HG03097 (cell line): Measurements from ENCODE around the gene KIF1A.

Source experiments
- ATAC-seq: cut with Tn5 transposase; IDR thresholded peaks from one replicate; pipeline ENCODE4 v1.9.1; 2021; ENCODE audit not compliant: unreplicated experiment, low FRiP score

KIF1A gene

DNA sequence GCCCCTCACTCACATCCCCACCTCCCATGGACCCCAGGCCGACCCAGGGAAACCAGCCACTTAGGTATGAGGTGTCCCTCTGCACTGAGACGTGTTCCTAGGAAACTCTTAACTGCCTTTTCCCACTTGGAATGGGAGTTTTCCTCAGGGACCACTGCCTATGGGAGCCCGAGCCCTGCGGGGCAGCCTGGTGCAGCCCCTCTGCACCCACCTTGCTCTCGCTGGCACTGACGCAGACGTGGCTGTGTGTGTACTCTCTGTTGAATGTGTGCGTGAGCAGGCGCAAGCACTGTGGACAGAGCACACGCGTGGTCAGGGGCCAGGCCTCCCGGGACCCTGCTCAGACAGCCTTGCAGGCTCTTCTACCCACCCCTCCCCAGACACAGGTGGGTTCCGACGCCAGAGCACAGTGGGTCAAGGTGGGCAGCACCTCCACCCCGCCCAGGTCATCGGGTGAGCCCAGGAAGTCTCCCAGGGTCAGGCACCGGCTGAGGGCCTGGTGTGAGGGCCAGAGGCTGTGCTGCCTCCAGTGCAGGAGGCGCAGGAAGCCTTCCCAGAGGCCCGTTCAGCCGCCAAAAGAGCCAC, 98.3 kb downstream of the KIF1A start:
- ATAC-seq: no peak

DNA sequence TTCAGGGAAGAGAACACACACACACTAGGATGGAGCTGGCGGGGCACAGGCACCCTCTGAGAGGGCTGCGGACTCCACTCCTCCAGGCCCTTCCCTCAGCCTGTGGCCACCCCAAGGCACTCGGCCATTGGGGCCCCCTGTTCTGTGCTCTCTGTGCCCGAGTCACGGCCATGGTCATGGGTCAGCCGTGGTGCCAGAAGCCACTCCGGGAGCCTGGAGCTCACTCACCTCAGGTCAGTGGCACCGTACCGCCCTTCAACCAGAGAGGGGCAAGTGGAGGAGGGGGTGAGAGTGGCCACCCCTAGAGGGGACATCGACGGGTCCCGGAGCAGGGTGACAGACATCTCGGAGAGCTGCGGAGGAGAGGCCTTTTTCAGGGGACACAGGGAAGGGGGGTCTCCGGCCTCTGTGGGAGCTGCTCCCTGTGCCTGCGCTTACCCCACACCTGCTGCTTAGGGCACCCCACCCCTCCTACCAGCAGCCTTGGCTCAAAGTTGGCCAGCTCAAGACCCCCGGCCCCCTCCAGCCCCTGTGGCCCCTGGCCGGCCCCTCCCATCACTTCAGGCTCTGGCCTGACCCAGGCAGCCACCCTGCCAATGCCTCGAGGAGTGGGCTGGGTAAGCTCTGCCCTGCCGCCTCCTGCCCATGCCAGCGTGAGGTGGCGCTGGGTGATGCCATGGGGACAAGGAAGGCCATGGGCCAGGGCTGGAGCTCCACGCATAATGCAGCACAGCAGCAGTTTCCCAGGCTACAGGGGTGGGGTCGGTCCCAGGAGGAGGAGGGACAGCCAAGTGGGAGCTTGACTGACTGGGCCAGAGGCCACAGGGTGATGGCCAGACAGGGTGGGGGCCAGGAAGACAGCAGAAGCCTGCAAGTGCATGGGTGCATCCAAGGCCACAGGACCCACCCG, 99.1 kb downstream of the KIF1A start:
- no peak for ATAC-seq

DNA sequence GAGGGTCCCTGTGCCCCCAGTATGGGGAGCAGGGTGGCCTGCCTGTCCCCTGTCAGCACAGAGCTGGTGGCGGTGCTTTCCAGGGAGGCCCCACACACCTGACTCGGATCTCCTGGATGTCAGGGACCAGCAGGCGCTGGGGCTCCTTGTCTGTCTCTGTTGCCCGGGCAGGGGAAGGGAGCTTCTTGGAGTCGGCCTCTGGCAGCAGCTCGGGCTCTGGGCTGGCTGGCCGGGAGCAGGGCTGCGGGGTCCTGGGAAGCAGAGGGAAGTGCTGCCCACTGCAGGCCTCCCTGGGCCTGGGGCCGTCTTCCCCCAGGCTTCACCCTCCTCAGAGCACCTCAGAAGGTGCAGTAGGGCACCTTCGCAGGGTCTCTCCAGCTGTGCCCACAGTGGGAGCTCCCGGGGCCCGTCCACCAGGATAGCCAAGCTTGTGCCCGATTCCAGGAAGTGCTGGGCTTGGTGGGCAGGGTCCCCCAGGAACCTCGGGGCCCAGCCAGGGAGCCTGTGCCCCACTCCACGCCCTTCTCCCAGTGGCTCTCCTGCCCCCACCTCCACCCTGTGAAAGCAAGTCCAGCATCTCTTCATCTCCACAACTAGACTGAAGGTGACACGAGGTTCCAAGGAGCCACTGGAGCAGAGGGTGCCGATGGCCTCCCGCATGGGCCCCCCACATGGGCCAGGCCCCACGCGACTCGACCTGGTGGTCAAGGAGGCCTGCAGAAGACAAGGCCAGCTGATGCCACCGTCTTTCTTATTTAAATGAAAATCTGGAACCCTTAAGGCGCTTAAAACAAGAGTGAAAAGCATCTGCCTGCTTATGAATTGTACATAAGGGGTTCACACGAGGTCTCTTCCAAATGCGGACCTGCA, 100.1 kb downstream of the KIF1A start:
- ATAC-seq: no peak

DNA sequence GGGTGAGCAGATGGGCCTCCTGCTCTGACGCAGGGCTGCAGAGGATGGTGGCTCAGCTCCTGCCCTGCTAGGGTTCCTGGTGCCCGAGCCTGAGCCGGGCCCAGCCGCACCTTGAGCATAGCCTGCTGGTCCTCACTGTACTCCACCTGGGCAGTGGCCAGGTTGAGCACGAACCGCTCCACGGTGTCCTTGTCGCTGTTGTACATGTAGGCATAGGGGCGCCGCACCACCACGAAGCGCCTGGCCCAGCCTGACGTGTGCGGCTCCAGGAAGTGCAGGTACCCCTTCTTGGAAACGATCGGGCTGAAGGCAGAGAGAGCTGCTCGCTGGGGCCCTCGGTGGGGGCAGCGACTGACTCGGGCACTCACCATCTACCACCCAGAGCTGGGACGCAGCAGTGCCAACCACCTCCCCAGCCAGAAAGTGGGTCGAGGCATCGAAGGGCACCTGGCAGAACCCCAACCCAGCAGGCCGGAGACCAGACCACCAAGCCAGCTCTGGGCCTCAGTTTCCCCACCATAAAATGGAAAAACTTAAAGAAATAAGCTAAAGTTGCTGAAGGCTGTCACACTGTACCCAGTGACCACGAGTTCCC, 101.0 kb downstream of the KIF1A start:
- ATAC-seq: no peak

DNA sequence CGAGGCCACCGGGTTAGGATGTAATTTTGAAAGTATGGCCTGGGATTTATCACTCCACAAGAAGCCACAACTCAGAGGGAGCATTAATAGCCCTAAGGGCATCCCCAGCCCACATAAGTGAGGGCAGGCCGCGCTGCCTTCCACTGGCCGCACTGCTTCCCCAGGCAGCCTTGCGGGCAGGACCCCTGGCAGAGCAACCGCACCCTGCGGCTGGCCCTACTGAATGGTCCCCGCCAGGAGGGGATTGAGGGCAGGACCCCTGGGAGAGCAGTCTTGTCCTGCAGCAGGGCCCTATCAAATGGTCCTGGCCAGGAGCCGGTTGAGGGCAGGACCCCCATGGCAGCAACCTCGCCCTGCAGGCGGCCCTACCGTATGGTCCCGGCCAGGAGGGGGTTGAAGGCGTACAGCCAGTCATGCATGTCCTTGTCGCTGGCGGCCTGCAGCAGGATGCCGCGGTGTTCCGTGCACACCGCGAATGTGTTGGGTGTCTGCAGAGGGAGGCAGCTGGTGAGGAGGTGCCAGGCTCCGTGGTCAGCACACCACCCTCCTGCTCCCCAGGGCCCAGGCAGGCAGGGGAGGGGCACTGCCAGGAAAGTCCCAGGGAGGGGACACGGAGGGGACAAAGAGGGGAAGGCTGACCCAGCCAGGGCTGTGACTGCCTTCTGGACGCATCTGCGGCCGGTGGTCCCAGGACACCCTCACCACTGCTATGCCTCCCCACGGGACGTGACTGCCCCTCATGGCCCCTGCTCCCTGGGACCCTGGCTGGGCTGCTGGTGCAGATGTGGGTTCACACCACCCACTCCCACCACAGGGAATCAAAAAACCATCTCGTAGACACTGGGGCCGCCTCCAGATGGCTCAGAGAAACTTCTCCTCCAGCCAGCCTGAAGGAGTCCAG, 102.1 kb downstream of the KIF1A start:
- ATAC-seq: no peak

DNA sequence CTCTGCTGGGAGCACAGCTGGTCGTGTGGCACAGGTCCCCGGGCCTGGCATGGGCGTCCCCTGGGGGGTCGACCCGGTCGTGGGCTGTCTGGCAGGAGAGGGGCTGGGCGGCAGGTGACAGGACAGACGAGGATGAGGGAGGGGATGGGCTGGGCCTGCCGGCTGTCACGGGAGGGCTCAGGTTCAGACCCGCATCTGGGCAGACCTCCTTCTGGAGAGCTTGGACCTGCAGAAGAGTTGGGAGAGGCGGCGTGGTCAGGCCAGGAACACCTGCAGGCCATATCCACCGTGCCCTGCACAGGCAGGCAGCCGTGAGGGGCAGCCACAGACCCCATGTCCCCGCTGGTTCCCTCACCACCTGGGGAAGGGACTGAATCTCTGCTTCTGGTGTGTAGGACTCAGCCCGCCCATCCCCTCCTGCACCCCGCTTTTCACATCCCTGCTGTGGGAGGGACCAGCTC, 102.8 kb downstream of the KIF1A start:
- no peak for ATAC-seq

DNA sequence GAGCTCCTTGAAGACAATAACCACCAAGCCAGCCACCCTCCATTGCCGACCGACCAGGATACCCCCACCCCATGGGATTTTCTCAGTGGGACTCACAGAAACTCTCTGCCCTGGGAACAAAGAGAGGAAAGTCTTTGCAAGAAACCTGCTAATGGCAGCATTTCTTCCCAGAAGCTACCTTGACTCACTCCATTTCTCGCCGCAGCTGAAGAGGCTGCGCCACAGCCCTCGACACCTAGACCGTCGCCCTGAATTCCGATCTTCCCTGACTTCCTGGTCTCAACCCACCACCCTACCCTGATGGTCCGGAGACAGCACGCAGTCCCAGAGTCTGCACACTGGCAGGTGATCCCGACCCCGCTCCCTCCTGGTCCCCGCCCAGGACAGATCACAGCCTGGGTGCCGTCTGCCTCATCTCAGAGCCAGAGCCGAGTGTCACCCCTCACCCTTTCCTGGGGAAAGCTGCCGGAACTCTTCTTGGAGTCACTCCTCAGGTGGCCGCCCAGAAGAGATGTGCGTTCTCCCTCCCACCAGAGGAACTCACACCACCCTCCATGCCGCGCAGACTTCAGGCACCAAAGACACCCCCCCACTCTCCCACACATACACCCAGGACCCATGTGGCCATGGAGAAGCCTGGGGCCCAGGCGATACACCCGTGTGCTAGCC, 103.8 kb downstream of the KIF1A start:
- ATAC-seq: no peak

DNA sequence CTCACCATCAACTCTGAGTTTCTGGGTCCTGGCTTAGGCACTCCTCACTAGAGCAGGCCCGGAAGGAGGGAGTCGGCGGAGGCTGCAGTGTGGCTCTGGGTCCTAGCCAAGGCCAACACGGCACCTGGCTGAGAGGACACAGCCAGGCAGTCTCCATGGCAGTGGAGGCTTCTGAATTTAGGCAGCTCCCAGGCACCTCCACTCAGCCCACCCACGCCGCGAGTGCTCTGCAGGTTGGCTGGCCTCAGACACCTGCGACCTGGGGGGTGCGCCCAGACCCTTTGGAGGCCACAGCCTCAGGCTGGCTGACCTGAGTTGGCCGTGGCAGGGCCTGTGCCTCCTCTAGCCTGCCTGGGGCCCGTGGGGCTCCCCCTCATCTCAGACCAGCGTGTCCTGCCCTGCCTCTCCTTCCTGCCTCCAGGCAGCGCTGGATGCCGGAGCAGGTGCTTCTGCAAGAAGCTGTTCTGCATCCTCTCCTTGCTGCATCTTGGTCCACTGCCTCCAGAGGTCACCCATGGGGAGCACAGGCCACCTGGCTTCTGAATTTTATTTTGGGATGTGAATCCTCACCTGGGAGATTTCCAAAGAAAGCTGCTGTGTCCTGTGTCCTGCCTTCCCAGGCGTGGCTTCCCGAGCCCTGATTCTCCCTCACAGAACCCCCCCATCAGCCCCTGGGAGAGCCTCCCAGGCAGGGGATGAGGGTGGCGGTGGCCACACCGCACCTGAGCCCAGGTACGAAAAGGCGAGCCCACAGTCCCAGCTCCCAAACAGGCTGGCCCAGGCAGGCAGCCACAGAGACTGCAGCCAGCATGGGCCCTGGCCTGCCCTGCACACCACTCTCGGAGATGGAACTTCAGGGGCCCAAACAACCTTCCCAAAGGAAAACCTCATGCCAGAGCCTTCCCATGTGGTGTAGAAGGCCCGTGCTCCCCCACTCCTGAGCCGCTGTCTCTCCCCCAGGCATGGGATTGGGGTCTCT, 105.0 kb downstream of the KIF1A start:
- no peak for ATAC-seq

DNA sequence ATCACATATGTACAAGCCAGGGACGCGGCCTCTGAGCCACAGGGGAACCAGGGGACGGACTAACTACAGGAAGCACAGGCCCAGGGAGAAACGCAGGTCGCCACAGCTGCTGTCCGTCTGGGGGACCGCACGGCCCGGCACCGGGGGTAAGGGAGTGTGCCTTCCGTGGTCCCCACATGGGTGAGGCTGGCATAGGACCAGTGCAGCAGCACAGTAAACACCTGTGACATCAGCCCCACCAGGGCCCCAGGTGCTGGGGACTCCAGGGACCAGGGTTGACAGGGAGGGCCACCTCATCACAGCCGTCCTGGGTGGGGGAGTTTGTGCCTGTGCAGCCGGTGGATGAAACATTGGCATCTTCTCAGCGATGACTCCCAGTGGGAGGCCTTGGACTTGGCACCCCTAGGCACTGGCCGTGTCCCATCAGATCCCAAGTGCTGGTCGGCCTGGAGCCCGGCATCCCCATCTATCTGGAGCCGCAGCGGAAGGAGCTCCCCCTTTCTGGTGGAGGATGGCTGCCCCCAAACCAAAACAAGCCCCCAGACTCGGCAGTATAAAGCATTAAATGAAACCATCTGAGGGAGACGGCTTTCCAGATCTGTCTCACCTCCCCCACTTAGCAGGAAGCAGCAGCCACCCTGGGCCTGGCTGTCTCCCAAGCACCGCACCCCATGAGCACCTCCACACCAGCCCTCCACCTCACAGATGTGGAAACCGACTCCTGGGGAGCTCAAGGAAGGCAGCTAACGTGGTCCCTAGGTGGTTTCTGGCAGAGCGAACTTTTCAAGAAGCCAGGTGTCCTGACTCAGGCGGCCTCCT, 105.9 kb downstream of the KIF1A start:
- ATAC-seq: no peak

DNA sequence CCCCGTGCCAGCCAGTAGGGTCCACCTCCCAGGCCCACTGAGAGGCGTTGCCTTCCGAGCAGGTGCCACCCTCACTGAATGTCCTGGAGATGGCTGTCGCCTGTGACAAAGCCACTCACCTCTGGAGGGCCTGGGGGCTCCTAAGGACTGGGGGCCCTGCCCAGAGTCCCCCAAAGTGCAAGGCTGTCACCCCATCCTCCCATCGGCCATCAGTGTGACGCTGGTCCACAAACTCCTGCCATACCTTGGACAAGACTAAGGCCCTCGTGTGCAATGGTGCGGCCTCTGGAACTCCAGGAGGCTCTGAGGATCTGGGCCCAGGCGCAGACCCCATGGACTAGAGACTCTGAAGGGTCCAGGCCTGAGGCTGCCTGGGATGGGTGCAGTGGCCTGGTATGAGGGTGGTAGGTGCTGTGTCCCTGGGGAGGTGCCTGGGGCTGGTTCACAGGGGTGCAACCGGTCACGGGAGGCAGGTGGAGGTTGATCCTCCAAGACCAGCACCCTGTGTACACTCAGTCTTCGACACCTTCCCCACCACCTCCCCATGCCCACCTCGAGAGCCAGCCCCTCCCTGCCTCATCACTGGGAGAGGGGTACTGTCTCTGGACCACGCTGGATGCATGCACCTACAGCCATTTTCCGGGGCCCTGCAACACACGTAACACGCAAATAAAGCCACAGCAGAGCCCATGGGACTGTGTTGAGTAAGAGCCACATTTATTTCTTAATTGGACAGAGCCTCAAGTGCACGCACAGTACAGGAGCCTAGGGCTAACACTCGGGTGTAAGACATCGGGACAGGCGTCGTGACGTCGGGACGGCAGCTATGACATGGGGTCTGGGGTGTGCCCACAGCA, 106.7 kb downstream of the KIF1A start:
- no peak for ATAC-seq

DNA sequence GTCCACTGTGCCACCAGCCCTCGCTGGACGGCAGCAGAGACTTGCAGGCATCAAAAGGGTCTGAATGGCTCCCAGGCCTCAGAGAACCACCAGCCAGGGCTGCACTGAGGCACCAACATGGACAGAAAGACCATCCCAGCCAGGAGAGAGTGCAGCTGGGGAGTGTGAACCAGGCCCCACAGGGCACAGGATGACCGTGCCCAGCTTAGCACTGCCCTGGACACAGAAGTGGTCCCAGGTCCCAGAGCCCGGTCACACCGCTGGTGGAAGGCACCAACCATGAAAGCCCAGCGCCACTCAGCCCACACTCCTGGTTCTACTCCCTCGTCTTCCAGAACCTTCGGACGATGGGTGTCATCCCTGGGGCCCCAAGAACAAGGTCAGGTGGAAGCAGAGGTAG, 107.9 kb downstream of the KIF1A start:
- ATAC-seq: no peak

DNA sequence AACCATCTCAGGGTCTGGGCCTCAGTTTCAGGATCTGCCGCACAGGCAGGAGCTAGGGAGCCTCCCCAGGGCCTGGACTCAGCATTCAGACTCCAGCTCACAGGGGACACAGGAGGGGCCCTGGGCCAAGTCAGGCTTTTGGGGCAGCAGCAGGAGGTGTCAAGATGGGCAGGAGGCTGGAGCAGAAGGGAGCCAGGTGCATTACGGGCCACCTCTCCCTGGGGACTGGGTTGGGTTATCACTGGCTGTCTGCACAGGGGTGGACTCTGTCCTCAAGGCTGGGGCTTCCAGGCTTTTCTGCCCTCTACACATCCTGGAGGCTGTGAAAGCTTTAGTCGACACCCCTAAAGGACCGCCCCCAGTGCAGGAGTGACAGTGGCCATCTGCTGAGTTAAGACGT, 108.3 kb downstream of the KIF1A start:
- no peak for ATAC-seq

DNA sequence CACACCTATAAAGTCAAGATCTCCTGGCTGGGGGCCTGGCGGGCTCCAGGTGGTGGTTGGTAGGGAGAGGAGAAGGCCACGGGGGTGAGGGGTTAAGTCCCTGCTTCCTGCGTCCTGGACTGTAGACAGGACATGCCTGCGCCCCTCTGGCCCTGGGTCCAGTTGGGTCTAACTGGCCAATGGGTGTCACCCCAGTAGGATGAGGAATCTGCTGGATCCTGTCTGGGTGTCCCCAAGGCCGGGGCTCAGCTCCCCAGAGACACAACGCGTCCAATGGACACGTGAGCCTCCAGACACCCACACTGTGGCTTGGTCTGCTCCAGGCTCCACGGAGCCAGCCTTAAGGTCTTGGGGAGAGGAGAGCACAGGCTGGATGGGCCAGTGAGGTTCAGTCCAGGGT, 108.7 kb downstream of the KIF1A start:
- no peak for ATAC-seq

DNA sequence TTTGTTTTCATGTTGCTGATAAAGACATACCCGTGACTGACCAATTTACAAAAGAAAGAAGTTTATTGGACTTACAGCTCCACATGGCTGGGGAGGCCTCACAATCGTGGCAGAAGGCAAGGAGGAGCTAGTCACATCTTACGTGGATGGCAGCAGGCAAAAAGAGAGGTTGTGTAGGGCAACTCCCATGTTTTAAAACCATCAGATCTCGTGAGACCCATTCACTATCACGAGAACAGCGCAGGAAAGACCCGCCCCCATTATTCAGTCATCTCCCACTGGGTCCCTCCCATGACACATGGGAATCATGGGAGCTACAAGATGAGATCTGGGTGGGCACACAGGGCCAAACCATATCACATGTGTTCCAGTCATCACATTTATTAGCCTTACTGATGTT, 111.6 kb downstream of the KIF1A start:
- ATAC-seq: no peak

DNA sequence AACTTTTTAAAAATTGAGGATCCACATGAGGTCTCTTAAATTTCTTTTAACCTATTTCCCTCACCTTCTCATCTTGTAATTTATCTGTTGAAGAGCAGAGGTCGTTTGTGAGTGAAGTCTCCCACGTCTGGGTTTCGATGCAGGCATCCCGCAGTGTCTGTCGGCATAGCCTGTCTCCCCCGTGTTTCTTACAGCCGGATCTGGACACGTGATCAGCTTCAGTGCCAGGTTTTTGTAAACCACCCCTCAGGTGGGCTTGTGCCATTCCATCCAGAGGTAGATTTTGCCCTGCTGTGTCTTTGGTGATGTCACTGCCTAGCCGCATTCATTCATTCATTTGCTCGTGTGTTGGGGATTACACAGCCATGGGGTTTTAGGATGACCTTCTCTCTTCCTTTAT, 112.2 kb downstream of the KIF1A start:
- ATAC-seq: no peak

DNA sequence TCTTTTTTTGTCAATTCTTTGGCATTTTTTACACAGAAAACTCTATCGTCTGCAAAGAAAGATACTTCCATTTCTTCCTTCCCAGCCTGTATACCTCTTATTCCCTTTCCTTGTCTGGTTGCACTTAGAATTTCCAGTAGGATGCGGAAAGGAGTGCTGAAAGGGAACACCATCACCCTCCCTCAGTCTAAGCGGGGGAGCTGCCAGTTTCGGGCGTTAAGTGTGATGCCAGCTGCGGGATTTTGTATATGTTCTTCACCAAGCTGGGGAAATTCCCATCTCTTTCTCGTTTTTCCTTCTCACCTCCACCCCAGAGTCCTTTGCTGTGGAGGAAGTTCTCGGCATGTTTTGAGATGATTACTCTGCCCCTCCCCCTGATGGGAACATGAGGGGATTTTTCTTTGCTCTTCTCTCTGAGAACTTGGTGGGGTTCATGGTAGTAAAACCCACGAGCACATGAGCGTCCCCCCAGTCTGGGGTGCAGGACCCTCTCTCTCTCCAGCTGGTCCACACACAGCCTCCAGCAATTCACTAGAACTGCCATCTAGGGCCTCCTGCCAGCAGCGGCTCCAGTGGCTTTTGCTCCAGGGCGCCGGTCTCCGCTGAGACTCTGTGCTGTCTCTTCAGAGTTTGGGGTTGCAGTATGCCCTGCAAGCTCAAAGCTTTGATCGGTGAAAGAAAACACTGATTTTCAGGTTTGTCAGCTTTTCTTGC, 112.8 kb downstream of the KIF1A start:
- no peak for ATAC-seq
